HepG2 (cell line): ENCODE results near the gene FPR3. TPM values are rescaled to one million over a fixed set of nuclear protein-coding genes. Genes with fewer than 3 reads are reported as not detected.

Experiments used
- ATAC-seq: fragments of 200-7000 bp; cut with Tn5 transposase; 3 replicates; pipeline ENCODE4 v1.9.1; 2020; ENCODE audit warnings: mild to moderate bottlenecking, moderate library complexity
- BruUV-seq: library from RNA; stranded (reverse); fragments of 400-500 nt; replicated peaks from 2 replicates; lab custom pipeline; 2021; lab: Mats Ljungman, UMichigan
- CTCF ChIA-PET: fragments of 300-600 bp; formaldehyde crosslinking; extraction: SDS; loops from one replicate; lab custom pipeline; 2021; ENCODE audit warnings: low total read pairs, inconsistent platforms, low intra/inter-chr PET ratio; lab: Yijun Ruan, JAX
- POLR2A ChIA-PET: fragments of 350-600 bp; sonication (Branson Sonifier 250); formaldehyde crosslinking; loops from one replicate; lab custom pipeline; 2020; ENCODE audit warnings: antibody characterized with exemption, inconsistent platforms; lab: Yijun Ruan, JAX
- DNase-seq: peaks from one replicate; pipeline ENCODE4 v3.0.0-alpha.2; 2015; ENCODE audit warnings: low spot score
- FAIRE-seq: peaks from 3 replicates; lab custom pipeline; 2011; peaks lifted over from hg19 to GRCh38; lab: Jason Lieb, UNC
- H2AFZ ChIP-seq: one replicate; pipeline ENCODE4 v1.6.1; 2011; ENCODE audit warnings: low read length, inconsistent platforms
- H3K27ac ChIP-seq: fragments of 300-600 bp; 3 replicates; pipeline ENCODE4 v1.8.0; 2011; ENCODE audit warnings: mixed run types, mild to moderate bottlenecking, mixed read lengths, low read length, inconsistent platforms; ENCODE audit not compliant: insufficient read depth; ENCODE audit errors: extremely low read length
- H3K27me3 ChIP-seq, 2 experiments: fragments of 200-600 bp in 1 of 2; 2 replicates in 1 of 2; 3 replicates in 1 of 2; pipeline versions ENCODE4 v1.6.0 to v1.8.0; 2011; ENCODE audit warnings: low read length in 2 of 2, mild to moderate bottlenecking in 2 of 2, moderate library complexity in 2 of 2, inconsistent platforms in 1 of 2; ENCODE audit not compliant: insufficient read depth in 2 of 2, control insufficient read depth in 1 of 2
- H3K36me3 ChIP-seq, 2 experiments: fragments of 200-600 bp in 1 of 2; replicated peaks in 1 of 2; 2 replicates in 1 of 2; 3 replicates in 1 of 2; pipeline versions ENCODE4 v1.5.1 to v1.8.0; 2011; ENCODE audit warnings: low read length in 2 of 2, inconsistent platforms in 1 of 2; ENCODE audit not compliant: insufficient read depth in 2 of 2, control insufficient read depth in 1 of 2
- H3K4me1 ChIP-seq: 2 replicates; pipeline ENCODE4 v1.5.1; 2012; ENCODE audit warnings: low read length, inconsistent platforms; ENCODE audit not compliant: insufficient read depth
- H3K4me2 ChIP-seq: 2 replicates; pipeline ENCODE4 v1.6.0; 2011; ENCODE audit warnings: low read depth, low read length, inconsistent platforms
- H3K4me3 ChIP-seq, 3 experiments: fragments of 200-600 bp in 1 of 3; sonication (generic), shearing (Covaris generic) in 1 of 3; replicated peaks in 1 of 3; 2 replicates each; pipeline ENCODE4 v1.5.1; 2011 to 2016; ENCODE audit warnings: low read length in 3 of 3, inconsistent platforms in 2 of 3, low read depth in 2 of 3, mild to moderate bottlenecking in 2 of 3, control low read depth in 1 of 3, mixed read lengths in 1 of 3; ENCODE audit not compliant: insufficient read depth in 1 of 3
- H3K79me2 ChIP-seq: one replicate; pipeline ENCODE4 v1.6.1; 2011; ENCODE audit warnings: low read length, inconsistent platforms; ENCODE audit not compliant: insufficient read depth
- H3K9ac ChIP-seq: 2 replicates; pipeline ENCODE4 v1.6.0; 2011; ENCODE audit warnings: mild to moderate bottlenecking, low read depth, low read length, inconsistent platforms; ENCODE audit not compliant: insufficient read depth
- H3K9me3 ChIP-seq: 2 replicates; pipeline ENCODE4 v1.5.1; 2012; ENCODE audit warnings: mild to moderate bottlenecking, low read length
- H4K20me1 ChIP-seq: 2 replicates; pipeline ENCODE4 v1.6.0; 2011; ENCODE audit warnings: inconsistent platforms, mild to moderate bottlenecking, low read length, moderate library complexity; ENCODE audit not compliant: insufficient read depth
- FOXM1 ChIP-seq: sonication (generic); formaldehyde crosslinking; IDR thresholded peaks from 2 replicates; pipeline ENCODE4 v1.5.0; 2020; ENCODE audit warnings: missing genetic modification reagents
- MXD4 ChIP-seq: IDR thresholded peaks from 2 replicates; pipeline ENCODE4 v1.6.1; 2016; ENCODE audit warnings: mild to moderate bottlenecking, missing biosample characterization, missing genetic modification reagents
- RARA ChIP-seq: IDR thresholded peaks from 2 replicates; pipeline ENCODE4 v1.6.1; 2016; ENCODE audit warnings: missing genetic modification reagents, missing compliant biosample characterization
- SP5 ChIP-seq: IDR thresholded peaks from 2 replicates; pipeline ENCODE4 v1.6.1; 2016; ENCODE audit warnings: low read depth, borderline replicate concordance
- ZBTB38 ChIP-seq: sonication (generic); formaldehyde crosslinking; IDR thresholded peaks from 2 replicates; pipeline ENCODE4 v1.5.1; 2020; ENCODE audit warnings: mild to moderate bottlenecking, missing genetic modification reagents
- ZMYM2 ChIP-seq: sonication (generic); formaldehyde crosslinking; IDR thresholded peaks from 2 replicates; pipeline ENCODE4 v1.8.0; 2022; ENCODE audit warnings: mild to moderate bottlenecking, missing genetic modification reagents
- ZNF292 ChIP-seq: sonication (generic); formaldehyde crosslinking; IDR thresholded peaks from 2 replicates; pipeline ENCODE4 v1.8.1; 2022; ENCODE audit warnings: mild to moderate bottlenecking, low read depth, missing genetic modification reagents, borderline replicate concordance
- ZNF3 ChIP-seq: IDR thresholded peaks from 2 replicates; pipeline ENCODE4 v1.7.0; 2017; ENCODE audit warnings: inconsistent platforms
- ZNF567 ChIP-seq: sonication (generic); formaldehyde crosslinking; IDR thresholded peaks from 2 replicates; pipeline ENCODE4 v1.8.1; 2023; ENCODE audit warnings: mild to moderate bottlenecking, missing genetic modification reagents, borderline replicate concordance
- ZNF607 ChIP-seq: sonication (generic); formaldehyde crosslinking; IDR thresholded peaks from 2 replicates; pipeline ENCODE4 v1.5.1; 2020; ENCODE audit warnings: missing genetic modification reagents, mild to moderate bottlenecking, borderline replicate concordance
- ZNF883 ChIP-seq: sonication (generic); formaldehyde crosslinking; IDR thresholded peaks from 2 replicates; pipeline ENCODE4 v1.5.1; 2020; ENCODE audit warnings: mild to moderate bottlenecking, missing genetic modification reagents; ENCODE audit errors: not compliant biosample characterization
- in situ Hi-C: cut with HindIII; loops from 2 replicates; pipeline ENCODE4 v1.10.0; 2017; ENCODE audit warnings: low pct_unique_long_range_greater_than_20kb; ENCODE audit not compliant: extremely low pct_ligation_motif_present
- intact Hi-C: fragments of 100-400 bp; cut with micrococcal nuclease; formaldehyde crosslinking; loops from one replicate; pipeline ENCODE4 v1.10.0; 2022; ENCODE audit not compliant: unreplicated experiment
- polyA plus RNA-seq, 8 experiments: library from polyadenylated mRNA; depleted of rRNA in 3 of 8; stranded (reverse) in 7 of 8; unstranded in 1 of 8; fragments of >200 nt; fragmentation: Illumina TruSeq in 4 of 8; extraction: Trizol in 4 of 8; gene quantifications; 2 replicates each; pipeline versions ENCODE4 v1.2.1 to v1.2.3, GENCODE V29; 2011 to 2016; ENCODE audit warnings: low read depth in 4 of 8, missing spikeins in 1 of 8, mixed read lengths in 1 of 8; ENCODE audit not compliant: insufficient read depth in 1 of 8
- total RNA-seq, 5 experiments: library from RNA; depleted of rRNA; stranded (reverse); fragments of >200 nt; fragmentation: Illumina TruSeq; extraction: Trizol; gene quantifications; 2 replicates each; pipeline ENCODE4 v1.2.3, GENCODE V29; 2016; ENCODE audit warnings: low read depth in 1 of 5
- TF ChIP-seq, protein P1 (sequence below): IDR thresholded peaks from 2 replicates; pipeline ENCODE4 v1.6.1; 2016; ENCODE audit warnings: missing compliant biosample characterization, missing genetic modification reagents, borderline replicate concordance
- TF ChIP-seq, protein P2 (sequence below): sonication (generic); IDR thresholded peaks from 2 replicates; pipeline ENCODE4 v1.6.1; 2016; ENCODE audit warnings: low read depth, borderline replicate concordance
- TF ChIP-seq, protein P3 (sequence below): sonication (generic); formaldehyde crosslinking; IDR thresholded peaks from 2 replicates; pipeline ENCODE4 v1.4.0; 2020; ENCODE audit warnings: missing genetic modification reagents

Gene FPR3
- total and polyA plus RNA-seq, 2 of the 13 experiments (the other 11 are each of a cell fraction or from before 2014, with no cell fraction given), result not detected

DNA sequence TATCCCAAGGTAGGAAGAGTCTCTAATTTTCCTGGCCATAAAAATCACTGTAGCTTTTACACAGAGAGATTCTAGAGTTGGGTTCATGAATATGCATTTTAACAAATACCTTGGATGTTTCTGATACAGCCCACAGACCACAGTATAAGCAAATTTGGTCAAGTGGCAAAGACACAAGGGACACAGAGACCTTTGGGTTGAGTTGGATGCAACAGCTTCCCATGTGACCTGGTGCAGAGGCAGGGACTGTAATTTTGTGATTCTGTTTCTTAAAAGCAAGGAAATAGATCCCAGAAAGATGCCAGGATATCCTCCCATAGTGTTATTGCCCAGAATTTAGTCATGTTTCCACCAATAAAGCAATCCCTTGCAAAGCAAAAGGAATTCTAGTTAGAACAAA lies 27.0 kb downstream of the FPR3 start:
- H3K27me3 ChIP-seq, result no peaks in the 10 kb centered on the region
- CTCF ChIA-PET, result no interaction called here

More for the DNA sequence above, 27.0 kb downstream of the FPR3 start:
- TF ChIP-seq ZMYM2 (no peak), RARA (CRISPR knock-in tag) (no peak), ZNF607 (CRISPR knock-in tag) (no peak), MXD4 (CRISPR knock-in tag) (no peak), ZNF292 (CRISPR knock-in tag) (no peak), ZBTB38 (CRISPR knock-in tag) (no peak), SP5 (CRISPR knock-in tag) (no peak), ZNF3 (no peak), FOXM1 (CRISPR knock-in tag) (no peak), ZNF883 (CRISPR knock-in tag) (no peak), ZNF567 (CRISPR knock-in tag) (no peak)
- TF ChIP-seq, protein P1, sequence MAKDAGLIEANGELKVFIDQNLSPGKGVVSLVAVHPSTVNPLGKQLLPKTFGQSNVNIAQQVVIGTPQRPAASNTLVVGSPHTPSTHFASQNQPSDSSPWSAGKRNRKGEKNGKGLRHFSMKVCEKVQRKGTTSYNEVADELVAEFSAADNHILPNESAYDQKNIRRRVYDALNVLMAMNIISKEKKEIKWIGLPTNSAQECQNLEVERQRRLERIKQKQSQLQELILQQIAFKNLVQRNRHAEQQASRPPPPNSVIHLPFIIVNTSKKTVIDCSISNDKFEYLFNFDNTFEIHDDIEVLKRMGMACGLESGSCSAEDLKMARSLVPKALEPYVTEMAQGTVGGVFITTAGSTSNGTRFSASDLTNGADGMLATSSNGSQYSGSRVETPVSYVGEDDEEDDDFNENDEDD, result no peak
- TF ChIP-seq, protein P2, sequence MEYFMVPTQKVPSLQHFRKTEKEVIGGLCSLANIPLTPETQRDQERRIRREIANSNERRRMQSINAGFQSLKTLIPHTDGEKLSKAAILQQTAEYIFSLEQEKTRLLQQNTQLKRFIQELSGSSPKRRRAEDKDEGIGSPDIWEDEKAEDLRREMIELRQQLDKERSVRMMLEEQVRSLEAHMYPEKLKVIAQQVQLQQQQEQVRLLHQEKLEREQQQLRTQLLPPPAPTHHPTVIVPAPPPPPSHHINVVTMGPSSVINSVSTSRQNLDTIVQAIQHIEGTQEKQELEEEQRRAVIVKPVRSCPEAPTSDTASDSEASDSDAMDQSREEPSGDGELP, result no peak
- TF ChIP-seq, protein P3, sequence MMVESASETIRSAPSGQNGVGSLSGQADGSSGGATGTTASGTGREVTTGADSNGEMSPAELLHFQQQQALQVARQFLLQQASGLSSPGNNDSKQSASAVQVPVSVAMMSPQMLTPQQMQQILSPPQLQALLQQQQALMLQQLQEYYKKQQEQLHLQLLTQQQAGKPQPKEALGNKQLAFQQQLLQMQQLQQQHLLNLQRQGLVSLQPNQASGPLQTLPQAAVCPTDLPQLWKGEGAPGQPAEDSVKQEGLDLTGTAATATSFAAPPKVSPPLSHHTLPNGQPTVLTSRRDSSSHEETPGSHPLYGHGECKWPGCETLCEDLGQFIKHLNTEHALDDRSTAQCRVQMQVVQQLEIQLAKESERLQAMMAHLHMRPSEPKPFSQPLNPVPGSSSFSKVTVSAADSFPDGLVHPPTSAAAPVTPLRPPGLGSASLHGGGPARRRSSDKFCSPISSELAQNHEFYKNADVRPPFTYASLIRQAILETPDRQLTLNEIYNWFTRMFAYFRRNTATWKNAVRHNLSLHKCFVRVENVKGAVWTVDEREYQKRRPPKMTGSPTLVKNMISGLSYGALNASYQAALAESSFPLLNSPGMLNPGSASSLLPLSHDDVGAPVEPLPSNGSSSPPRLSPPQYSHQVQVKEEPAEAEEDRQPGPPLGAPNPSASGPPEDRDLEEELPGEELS (CRISPR knock-in tag), result no peak
- Histone ChIP-seq H3K9ac (no peak overlapping the region), H3K79me2 (no peaks in the 10 kb centered on the region), H3K4me3 (no peak overlapping the region), H3K27ac (no peak overlapping the region), H4K20me1 (no peaks in the 10 kb centered on the region), H3K36me3 (no peaks in the 10 kb centered on the region), H2AFZ (no peak overlapping the region), H3K4me2 (no peak overlapping the region), H3K9me3 (peaks cover 80% of the 10 kb centered on the region), H3K4me1 (no peaks in the 10 kb centered on the region)
- in situ Hi-C loops (no loop called here), intact Hi-C loops (no loop called here)
- no TSS peak for BruUV-seq
- no peak for FAIRE-seq
- no peak for ATAC-seq
- DNase-seq, result no peak
- POLR2A ChIA-PET, result no interaction called here
